GM19438 (cell line): Measurements from ENCODE around the gene EXOC6.

Source experiments
- ATAC-seq: cut with Tn5 transposase; IDR thresholded peaks from one replicate; pipeline ENCODE4 v1.9.1; 2021; ENCODE audit warnings: low read depth; ENCODE audit not compliant: unreplicated experiment

EXOC6 gene

GRCh38 chr10:93073539-93074146 lies 225.3 kb downstream of the EXOC6 start, which contains the start of gene CYP26A1:
Gene CYP26A1 (plus strand): TSS chr10:93073893. CDS start chr10:93073935, 42 bp downstream.
- ATAC-seq, result no peak

GRCh38 chr10:93074147-93074596 lies 225.9 kb downstream of the EXOC6 start:
- ATAC-seq, result no peak

- no peak for ATAC-seq
Observed at GRCh38 chr10:93074597-93075368, 226.5 kb downstream of the EXOC6 start.

GRCh38 chr10:93075369-93076221 lies 227.3 kb downstream of the EXOC6 start:
- no peak for ATAC-seq

- no peak for ATAC-seq
Observed at GRCh38 chr10:93076871-93077270, 228.6 kb downstream of the EXOC6 start.

GRCh38 chr10:93077860-93078337 lies 229.6 kb downstream of the EXOC6 start:
- no peak for ATAC-seq

GRCh38 chr10:93079663-93080349 lies 231.5 kb downstream of the EXOC6 start:
- no peak for ATAC-seq

- ATAC-seq, result peak; percentile 65
Observed at GRCh38 chr10:93080350-93081046, 232.2 kb downstream of the EXOC6 start.

- ATAC-seq, result no peak
Observed at GRCh38 chr10:93081318-93081717, 233.0 kb downstream of the EXOC6 start.

- no peak for ATAC-seq
Observed at GRCh38 chr10:93081834-93082233, 233.5 kb downstream of the EXOC6 start.

GRCh38 chr10:93083743-93084539 lies 235.6 kb downstream of the EXOC6 start:
- ATAC-seq, result no peak

- no peak for ATAC-seq
Observed at GRCh38 chr10:93085272-93085859, 237.0 kb downstream of the EXOC6 start.

- ATAC-seq, result no peak
Observed at GRCh38 chr10:93086289-93086688, 238.0 kb downstream of the EXOC6 start.

GRCh38 chr10:93087846-93088245 lies 239.5 kb downstream of the EXOC6 start:
- ATAC-seq, result no peak

GRCh38 chr10:93088466-93088865 lies 240.1 kb downstream of the EXOC6 start:
- no peak for ATAC-seq

- no peak for ATAC-seq
Observed at GRCh38 chr10:93090619-93091018, 242.3 kb downstream of the EXOC6 start.

GRCh38 chr10:93091960-93092359 lies 243.6 kb downstream of the EXOC6 start:
- no peak for ATAC-seq

- ATAC-seq, result no peak
Observed at GRCh38 chr10:93095225-93095624, 246.9 kb downstream of the EXOC6 start.

GRCh38 chr10:93096901-93097300 lies 248.6 kb downstream of the EXOC6 start:
- no peak for ATAC-seq
